HL-60/S4 treated with phorbol 12-myristate 13-acetate at 8.2 ng/mL for 4 days and 3 days (cell line): ENCODE data around the gene TNRC6B.
"Not testable (repeated sequence)": the region's sequence is repeated elsewhere in the genome, so short reads cannot be mapped to it uniquely, and the experiment has no call there.

Experiments
- in situ Hi-C: fragments of 300-500 bp; cut with MboI; formaldehyde crosslinking; loops from 2 replicates; pipeline ENCODE4 v1.15.0; 2022; ENCODE audit warnings: low sequenced_read_pairs

TNRC6B gene

DNA sequence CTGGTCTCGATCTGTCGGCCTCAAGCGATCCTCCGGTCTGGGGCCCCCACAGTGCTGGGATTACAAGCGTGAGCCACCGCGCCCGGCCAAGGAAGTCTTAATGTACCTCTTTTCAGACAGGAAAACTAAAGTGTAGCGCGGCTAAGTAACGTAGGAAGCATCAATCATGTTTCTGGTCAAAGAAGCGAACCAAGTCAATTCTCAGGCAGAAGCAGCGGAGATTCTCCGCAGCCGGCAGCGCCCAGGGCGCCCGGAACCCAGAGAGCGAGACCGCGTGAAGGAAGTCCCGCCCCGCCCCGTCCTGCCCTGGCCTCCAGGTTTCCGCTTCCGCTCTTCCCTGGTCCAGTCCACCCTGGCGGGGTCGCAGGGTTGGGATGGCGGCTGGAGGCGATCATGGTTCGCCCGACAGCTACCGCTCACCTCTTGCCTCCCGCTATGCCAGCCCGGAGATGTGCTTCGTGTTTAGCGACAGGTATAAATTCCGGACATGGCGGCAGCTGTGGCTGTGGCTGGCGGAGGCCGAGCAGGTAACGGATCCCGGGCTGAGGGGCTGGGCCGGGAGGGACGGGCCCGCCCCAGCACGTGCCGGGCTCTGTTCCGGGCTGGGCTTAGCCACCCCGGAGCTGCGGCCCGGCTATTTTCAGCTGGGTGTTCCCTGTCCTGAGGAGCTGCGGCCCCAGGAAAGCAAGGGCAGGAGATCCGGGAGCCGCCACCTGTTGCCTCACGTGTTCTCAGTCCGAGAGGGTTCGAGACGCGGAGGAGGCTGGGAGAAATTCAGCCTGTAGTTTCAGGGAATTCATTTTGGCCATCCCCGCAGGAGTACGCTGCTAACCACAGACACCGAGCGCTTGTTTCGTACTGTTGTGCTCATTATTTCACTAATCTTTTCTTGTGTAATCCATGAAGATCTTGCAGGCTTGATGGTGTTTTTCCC lies 168.7 kb downstream of the TNRC6B start, which contains the start of gene ADSL:
ADSL (plus strand) TSS at position 316 of the 934 bp plus-strand sequence; CDS start at position 375, 59 bp downstream.
- in situ Hi-C loops = no loop called here

DNA sequence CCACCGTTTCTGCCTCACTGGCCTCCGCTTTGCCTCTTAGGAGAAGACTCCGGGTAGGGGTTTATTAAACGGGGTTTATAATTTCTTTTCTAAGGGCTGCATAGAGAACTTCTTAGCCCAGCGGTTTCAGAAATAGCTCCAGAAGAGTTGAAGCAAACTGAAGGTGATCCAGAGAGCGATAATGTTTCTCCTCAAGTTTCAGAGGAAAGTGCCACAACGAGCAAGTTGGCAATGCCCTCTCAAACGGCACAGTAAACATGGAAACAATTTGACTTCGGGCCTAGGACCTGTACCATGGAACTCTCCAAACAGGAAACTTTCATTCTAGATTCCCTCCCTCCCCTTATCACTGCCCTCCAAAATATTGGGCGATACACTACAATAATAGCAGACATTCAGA lies 169.6 kb downstream of the TNRC6B start:
- in situ Hi-C loops = no loop called here

DNA sequence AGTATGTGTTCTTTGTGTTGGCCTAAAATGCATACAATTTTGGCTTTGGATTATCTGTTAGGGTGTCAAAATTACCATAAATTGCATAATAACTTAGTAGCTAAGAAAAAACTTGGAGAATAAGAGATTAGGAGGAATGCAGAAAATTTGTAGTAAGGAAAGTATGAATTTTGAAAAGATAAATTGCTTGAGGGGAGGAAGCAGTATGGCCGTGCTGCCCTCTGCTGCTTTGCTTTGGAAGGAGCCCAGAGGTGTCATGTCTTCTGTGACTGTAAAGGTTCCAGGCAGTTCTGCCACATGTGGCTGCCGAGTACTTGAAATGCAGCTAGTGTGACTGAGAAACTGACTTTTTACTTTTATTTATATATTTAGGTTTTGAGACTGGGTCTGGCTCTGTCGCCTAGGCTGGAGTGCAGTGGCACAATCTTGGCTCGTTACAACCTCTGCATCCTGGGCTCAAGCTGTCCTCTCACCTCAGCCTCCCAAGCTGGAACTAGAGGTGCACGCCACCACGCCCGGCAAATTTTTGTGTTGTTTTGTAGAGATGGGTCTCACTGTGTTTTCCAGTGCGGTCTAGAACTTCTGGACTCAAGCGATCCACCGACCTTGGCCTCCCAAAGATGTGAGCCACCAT lies 170.4 kb downstream of the TNRC6B start:
- in situ Hi-C loops = no loop called here

DNA sequence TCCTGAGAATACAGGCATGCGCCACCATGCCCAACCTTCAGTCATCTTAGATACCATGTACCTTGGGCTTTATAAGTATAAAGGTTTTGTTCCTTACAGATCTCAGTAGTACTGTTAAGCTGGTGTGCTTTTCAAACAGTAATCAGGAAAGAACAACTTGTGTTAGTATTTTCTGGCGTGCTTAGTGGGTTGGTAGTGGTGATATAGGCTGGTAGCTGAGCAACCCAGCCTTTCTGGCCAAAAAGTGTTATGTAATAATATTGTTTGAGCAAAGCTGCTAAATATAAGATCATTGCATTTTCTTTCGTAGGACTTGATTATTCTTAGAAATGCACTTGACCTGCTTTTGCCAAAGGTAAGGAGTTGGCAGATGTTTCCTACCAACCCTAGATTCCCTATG lies 175.0 kb downstream of the TNRC6B start:
- in situ Hi-C loops = no loop called here

DNA sequence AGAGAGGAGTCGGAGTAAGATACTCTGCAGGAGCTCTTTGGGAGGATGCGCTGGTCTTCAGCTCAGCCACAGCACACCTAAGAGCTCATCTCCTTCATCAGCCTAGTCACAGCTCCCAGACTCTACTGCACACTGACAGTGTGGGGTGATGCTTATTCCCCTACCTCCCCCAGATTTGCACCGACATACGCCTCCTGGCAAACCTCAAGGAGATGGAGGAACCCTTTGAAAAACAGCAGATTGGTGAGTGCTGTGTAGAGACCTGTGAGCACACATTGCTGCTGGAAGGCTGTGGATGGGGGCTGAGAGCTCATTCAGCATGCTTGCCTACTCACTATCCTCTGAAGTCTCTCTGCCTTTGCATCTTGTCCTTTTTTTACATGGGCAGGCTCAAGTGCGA lies 183.4 kb downstream of the TNRC6B start:
- in situ Hi-C loops = no loop called here

DNA sequence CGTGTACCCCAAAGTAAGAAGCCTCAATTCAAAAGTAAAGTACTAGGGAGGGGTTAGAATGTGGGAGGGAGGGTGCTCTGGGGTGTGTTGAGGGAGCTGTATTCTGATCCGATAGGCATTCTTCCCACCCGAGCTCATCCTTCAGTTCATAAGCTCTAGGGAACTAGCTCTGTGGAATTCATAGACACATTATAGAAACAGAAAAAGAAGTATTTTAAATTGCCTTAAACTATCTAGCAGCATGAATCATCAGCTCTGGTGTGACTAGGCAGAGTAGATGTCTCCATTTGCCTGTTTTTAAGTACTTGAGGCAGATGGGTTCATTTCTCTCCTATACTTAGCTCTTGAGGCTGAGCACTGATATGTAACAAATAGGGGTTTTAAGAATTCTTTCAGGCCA lies 185.3 kb downstream of the TNRC6B start:
- in situ Hi-C loops = no loop called here

DNA sequence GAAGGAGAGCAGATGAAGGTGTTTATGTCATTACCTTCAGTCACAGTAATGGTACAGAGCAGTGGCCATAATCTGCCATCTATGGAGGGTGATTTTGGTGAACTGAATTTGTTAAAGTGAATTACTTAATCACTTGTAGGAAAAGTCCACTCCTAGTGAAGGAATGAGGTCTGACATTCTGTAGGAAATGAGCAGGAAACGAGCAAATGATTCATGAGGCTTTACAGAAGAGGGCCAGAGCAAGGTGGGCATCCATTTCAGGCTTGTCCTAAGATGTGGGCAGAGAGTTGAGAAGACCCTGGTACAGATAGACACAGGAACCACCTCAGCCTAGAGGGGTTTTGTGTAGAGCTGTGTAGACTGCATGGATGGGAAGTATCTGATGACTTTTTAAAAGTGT lies 186.7 kb downstream of the TNRC6B start:
- in situ Hi-C loops = no loop called here

DNA sequence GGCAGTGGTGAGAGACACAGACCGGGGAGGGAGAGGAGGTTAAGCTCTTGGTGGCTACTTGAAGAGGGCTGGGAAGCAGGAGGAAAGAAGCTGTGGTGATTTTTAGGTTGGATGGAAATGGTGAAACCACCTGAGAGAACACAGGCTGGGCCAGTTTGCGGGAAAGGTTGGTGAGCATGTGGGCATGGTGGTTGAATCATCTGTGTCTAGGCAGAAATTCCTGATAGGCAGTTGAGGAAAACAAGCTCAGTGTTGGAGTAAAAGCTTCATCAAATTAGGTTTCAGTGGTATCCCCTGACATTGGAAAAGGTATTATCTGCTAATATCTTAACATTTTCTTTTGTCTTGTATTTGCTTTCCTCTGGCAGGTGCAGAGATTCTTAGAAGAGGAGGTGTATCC lies 188.3 kb downstream of the TNRC6B start:
- in situ Hi-C loops = no loop called here

DNA sequence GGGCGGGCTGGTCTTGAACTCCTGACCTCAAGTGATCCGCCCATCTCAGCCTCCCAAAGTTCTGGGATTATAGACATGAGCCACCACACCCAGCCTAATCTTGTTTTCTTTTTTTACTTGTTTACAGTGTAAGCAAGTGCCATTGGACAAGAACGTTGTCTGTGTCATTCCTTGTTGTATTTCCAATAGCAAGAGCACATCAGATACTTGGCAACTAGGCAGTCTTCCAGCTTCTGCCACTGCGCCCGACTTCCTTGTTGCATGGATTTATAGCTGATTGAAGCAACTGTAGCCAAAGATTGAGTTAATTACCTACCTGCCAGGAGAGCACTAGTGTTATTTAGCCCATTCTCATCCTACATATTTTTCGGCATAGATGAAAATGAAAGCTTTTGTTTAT lies 189.6 kb downstream of the TNRC6B start:
- in situ Hi-C loops = no loop called here

DNA sequence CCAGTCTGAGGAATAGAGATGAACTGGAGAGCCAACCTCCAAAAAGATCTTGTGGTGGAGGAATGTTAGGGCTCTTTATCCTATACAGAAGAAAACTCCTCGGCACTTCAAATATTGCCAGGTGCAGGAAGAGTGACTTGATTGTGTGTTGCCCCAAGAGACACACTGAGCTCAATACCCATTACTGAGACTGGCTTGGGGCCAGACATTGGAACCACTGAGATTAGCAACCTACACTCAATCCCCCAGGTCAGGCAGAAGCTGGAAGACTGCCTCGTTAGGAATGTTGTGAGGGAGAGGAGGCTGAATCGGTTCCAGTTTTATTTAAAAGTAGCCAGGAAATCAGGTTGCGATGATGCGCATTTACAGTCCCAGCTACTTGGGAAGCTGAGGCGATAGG lies 190.3 kb downstream of the TNRC6B start:
- in situ Hi-C loops = no loop called here

DNA sequence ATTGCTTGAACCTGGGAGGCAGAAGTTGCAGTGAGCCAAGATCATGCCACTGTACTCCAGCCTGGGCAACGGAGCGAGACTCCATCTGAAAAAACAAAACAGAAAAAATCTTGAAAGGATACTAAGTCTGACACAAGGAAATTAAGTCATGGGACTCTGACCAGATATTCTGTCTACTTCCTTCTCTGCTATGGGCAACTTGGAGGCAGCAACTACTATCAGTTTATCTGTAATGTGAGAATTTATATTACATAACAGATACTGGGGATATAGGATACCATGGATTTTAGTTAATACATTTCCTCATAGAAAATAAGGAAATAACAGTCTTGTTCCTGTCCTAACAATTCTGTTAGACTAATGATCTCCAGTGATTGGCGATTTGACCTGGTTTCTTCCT lies 191.1 kb downstream of the TNRC6B start:
- in situ Hi-C loops = no loop called here

DNA sequence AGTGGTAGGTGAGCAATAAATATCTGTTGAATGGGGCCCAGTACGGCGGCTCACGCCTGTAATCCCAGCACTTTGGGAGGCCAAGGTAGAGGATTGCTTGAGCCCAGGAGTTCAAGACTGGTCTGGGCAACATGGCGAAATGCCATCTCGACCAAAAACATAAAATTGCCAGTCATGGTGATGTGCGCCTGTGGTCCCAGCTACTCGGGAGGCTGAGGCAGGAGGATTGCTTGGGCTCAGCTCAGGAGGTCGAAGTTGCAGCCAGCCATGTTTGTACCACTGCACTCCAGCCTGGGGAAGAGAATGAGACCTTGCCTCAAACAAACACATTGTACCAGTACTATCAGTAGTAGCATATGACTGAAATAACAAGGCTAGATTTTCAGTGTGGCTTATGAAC lies 196.8 kb downstream of the TNRC6B start:
- in situ Hi-C loops = no loop called here

DNA sequence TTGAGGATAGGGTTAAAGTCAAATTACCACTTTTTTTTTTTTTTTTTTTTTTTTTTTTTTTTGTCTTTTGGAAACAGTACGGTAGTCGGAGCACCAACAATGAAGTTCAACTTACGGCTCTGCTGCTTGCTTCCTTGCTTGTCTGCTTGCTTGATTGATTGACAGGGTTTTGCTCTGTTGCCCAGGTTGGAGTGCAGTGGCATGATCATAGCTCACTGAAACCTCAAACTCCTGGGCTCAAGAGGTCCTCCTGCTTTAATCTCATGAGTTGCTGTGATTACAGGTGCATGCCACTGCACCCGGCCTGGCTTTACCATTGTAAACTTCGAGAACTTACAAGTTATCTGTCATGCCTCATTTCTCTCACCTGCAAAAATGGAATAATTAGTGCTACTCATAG lies 198.4 kb downstream of the TNRC6B start:
- in situ Hi-C loops = no loop called here

DNA sequence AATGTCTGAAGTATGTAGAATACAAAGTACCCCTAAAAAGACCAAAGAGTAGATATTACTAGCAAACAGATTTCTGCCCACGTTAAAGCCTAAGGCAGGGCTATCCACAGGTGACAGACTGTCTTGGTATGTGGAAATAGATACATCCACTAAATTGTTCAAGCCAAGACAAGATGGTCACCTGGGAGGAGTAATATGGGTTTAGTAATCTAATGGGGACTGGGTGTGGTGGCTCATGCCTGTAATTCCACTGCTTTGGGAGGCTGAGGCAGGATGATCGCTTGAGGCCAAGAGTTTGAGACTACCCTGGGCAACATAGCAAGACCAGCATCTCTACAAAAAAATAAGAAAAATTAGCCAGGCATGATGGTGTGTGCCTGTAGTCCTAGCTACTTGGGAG lies 200.2 kb downstream of the TNRC6B start:
- in situ Hi-C loops = no loop called here

DNA sequence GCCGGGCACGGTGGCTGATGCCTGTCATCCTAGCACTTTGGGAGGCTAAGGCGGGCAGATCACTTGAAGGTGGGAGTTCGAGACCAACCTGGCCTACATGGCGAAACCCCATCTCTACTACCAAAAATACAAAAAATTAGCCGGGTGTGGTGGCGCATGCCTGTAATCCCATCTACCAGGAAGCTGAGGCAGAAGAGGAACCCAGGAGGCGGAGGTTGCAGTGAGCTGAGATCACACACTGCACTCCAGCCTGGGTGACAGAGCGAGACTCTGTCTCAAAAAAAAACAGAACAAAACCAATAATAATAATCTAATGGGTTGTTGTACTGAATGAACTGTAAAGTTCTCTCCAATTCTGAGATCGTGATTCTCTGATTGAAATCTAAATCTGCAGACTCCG lies 200.7 kb downstream of the TNRC6B start:
- in situ Hi-C loops = not testable (repeated sequence)

DNA sequence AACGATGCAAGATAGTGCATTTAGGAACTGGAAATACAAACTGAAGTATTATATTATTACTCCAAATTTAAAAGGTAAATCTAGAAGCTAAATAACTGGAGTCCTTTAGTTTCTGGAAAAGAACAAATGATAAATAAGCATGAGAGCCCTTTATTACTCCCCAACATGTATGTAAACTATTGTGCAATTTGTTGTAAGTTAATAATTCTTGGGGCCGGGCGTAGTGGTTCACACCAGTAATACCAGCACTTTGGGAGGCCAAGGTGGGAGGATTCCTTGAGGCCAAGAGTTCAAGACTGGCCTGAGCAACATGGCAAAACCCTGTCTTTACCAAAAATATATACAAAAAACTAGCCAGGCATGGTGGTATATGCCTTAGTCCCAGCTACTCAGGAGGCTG lies 203.7 kb downstream of the TNRC6B start:
- in situ Hi-C loops = no loop called here

DNA sequence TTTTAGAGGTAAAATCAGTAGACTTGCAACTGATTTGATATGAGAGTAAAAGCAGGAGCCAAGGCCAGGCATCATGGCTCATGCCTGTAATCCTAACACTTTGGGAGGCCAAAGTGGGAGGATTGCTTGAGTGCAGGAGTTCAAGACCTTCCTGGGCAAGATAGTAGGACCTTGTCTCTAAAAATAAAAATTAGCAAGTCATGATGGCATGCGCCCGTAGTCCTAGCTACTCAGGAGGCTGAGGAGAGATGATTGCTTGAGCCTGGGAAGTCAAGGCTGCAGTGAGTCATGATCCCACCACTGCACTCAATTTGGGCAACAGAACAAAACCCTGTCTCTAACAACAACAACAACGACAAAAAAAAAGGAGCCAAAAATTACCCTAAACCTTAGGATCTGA lies 206.2 kb downstream of the TNRC6B start:
- in situ Hi-C loops = no loop called here

DNA sequence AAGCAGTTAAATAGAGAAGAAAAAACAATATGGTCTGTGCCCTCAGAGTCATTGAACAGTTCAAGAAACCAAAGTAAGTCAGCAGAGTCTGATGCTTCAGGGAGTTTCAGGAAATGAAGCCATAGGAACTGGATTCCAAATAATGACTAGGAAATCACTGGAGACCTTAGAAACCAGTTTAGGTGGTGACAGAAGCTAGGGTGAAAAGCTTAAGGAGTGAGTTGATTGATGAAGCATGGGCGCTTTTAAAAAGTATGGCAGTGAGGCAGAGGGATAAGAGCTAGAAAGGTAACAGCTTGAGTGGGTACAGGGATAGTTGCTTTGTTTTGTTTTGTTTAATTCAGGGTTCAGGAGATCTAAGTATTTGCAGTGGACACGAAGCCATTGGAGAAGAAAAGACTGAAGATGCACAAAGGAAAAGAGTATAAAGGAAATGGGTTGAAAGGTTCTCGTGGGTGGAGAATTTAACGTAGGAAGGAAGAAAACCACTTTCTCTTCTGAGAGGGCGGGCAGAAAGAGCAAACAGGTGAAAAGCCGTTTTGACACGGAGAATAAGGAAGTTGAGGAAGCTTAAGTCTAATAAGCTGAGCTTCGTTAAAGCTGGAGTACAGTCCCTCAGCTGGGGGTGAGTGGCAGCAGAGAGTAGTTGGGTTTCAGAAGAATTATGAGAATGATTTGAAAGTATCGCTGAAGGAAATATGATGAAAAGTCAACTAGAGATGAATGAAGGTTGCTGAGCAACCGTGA lies 207.5 kb downstream of the TNRC6B start:
- in situ Hi-C loops = no loop called here
